H9 (cell line): ENCODE data around the gene DCAF7. TPM values are rescaled to one million over a fixed set of nuclear protein-coding genes. Genes with fewer than 3 reads are reported as not detected.

Experiments used
- DNase-seq: peaks from one replicate; pipeline ENCODE4 v3.0.0-alpha.2; 2017
- H2AFZ ChIP-seq: one replicate; pipeline ENCODE4 v1.6.1; 2013; ENCODE audit warnings: mild to moderate bottlenecking, low read length, control low read depth, moderate library complexity
- H2AK5ac ChIP-seq: 2 replicates; pipeline ENCODE4 v1.6.1; 2013; ENCODE audit warnings: low read length, control low read depth, mixed read lengths; ENCODE audit not compliant: insufficient read length
- H2BK120ac ChIP-seq: one replicate; pipeline ENCODE4 v1.6.1; 2013; ENCODE audit warnings: low read depth, mild to moderate bottlenecking, low read length, control low read depth, inconsistent platforms; ENCODE audit not compliant: poor library complexity, severe bottlenecking
- H2BK12ac ChIP-seq: 2 replicates; pipeline ENCODE4 v1.6.1; 2013; ENCODE audit warnings: low read length, control low read depth, mixed read lengths, low read depth; ENCODE audit not compliant: insufficient read length
- H2BK15ac ChIP-seq: 2 replicates; pipeline ENCODE4 v1.6.1; 2013; ENCODE audit warnings: low read depth, low read length, control low read depth
- H2BK20ac ChIP-seq: one replicate; pipeline ENCODE4 v1.6.1; 2013; ENCODE audit warnings: low read depth, mild to moderate bottlenecking, low read length, control low read depth, inconsistent platforms; ENCODE audit not compliant: poor library complexity, severe bottlenecking
- H2BK5ac ChIP-seq: 2 replicates; pipeline ENCODE4 v1.6.1; 2013; ENCODE audit warnings: low read length, control low read depth, mixed read lengths; ENCODE audit not compliant: insufficient read length
- H3K14ac ChIP-seq: 2 replicates; pipeline ENCODE4 v1.6.1; 2013; ENCODE audit warnings: low read length, control low read depth; ENCODE audit not compliant: insufficient read depth
- H3K18ac ChIP-seq: 2 replicates; pipeline ENCODE4 v1.6.1; 2013; ENCODE audit warnings: low read depth, mild to moderate bottlenecking, mixed read lengths, low read length, control low read depth; ENCODE audit not compliant: insufficient read length
- H3K23ac ChIP-seq: 2 replicates; pipeline ENCODE4 v1.6.1; 2013; ENCODE audit warnings: low read length, control low read depth, mixed read lengths, low read depth; ENCODE audit not compliant: insufficient read length
- H3K23me2 ChIP-seq: 2 replicates; pipeline ENCODE4 v1.6.1; 2013; ENCODE audit warnings: low read depth, mild to moderate bottlenecking, mixed read lengths, low read length, control low read depth; ENCODE audit not compliant: insufficient read length, poor library complexity, severe bottlenecking
- H3K27ac ChIP-seq: 2 replicates; pipeline ENCODE4 v1.5.1; 2013; ENCODE audit warnings: low read length, control low read depth, mixed read lengths, low read depth; ENCODE audit not compliant: insufficient read length
- H3K27me3 ChIP-seq: 2 replicates; pipeline ENCODE4 v1.6.1; 2013; ENCODE audit warnings: low read length, control low read depth, inconsistent platforms; ENCODE audit not compliant: insufficient read depth
- H3K4ac ChIP-seq: 2 replicates; pipeline ENCODE4 v1.6.1; 2013; ENCODE audit warnings: low read depth, mild to moderate bottlenecking, control low read depth, inconsistent platforms, low read length, moderate library complexity
- H3K4me1 ChIP-seq: 2 replicates; pipeline ENCODE4 v1.6.1; 2013; ENCODE audit warnings: low read length, control low read depth, inconsistent platforms; ENCODE audit not compliant: insufficient read depth
- H3K4me2 ChIP-seq: 2 replicates; pipeline ENCODE4 v1.6.1; 2013; ENCODE audit warnings: low read length, control low read depth, mixed read lengths; ENCODE audit not compliant: insufficient read length, insufficient read depth
- H3K56ac ChIP-seq: 2 replicates; pipeline ENCODE4 v1.6.1; 2013; ENCODE audit warnings: low read depth, mild to moderate bottlenecking, mixed read lengths, low read length, control low read depth; ENCODE audit not compliant: insufficient read length
- H3K79me1 ChIP-seq: 2 replicates; pipeline ENCODE4 v1.6.1; 2013; ENCODE audit warnings: low read depth, mild to moderate bottlenecking, moderate library complexity, low read length, control low read depth, inconsistent platforms; ENCODE audit not compliant: insufficient read depth, poor library complexity, severe bottlenecking
- H3K79me2 ChIP-seq: 2 replicates; pipeline ENCODE4 v1.6.1; 2013; ENCODE audit warnings: low read length, control low read depth, inconsistent platforms; ENCODE audit not compliant: insufficient read depth
- H3K9ac ChIP-seq: 2 replicates; pipeline ENCODE4 v1.6.1; 2013; ENCODE audit warnings: low read length, control low read depth, mixed read lengths; ENCODE audit not compliant: insufficient read length; ENCODE audit errors: extremely low read depth
- H3K9me3 ChIP-seq: one replicate; pipeline ENCODE4 v1.6.1; 2013; ENCODE audit warnings: low read depth, low read length, inconsistent platforms; ENCODE audit not compliant: control insufficient read depth
- H3T11ph ChIP-seq: one replicate; pipeline ENCODE4 v1.6.1; 2013; ENCODE audit warnings: mild to moderate bottlenecking, low read length, control low read depth, inconsistent platforms
- H4K20me1 ChIP-seq: one replicate; pipeline ENCODE4 v1.6.1; 2013; ENCODE audit not compliant: control insufficient read depth, insufficient read length, insufficient read depth
- H4K5ac ChIP-seq: 2 replicates; pipeline ENCODE4 v1.6.1; 2013; ENCODE audit warnings: low read depth, mild to moderate bottlenecking, mixed read lengths, low read length, control low read depth; ENCODE audit not compliant: insufficient read length
- H4K8ac ChIP-seq: replicated peaks from 2 replicates; pipeline ENCODE4 v1.6.1; 2013; ENCODE audit warnings: low read length, control low read depth, mixed read lengths, low read depth; ENCODE audit not compliant: insufficient read length
- H4K91ac ChIP-seq: 2 replicates; pipeline ENCODE4 v1.6.1; 2013; ENCODE audit warnings: low read depth, mild to moderate bottlenecking, moderate library complexity, mixed read lengths, low read length, control low read depth; ENCODE audit not compliant: insufficient read length
- H3K27ac Mint-ChIP-seq, 3 experiments: 2 replicates in 2 of 3; 3 replicates in 1 of 3; pipeline ENCODE4 v1.8.0; 2020 to 2021; ENCODE audit warnings: mixed read lengths in 3 of 3, mild to moderate bottlenecking in 1 of 3, moderate library complexity in 1 of 3
- H3K27me3 Mint-ChIP-seq: 2 replicates; pipeline ENCODE4 v1.8.0; 2021; ENCODE audit warnings: low read depth, mild to moderate bottlenecking, moderate library complexity, mixed read lengths
- H3K36me3 Mint-ChIP-seq, 3 experiments: 2 replicates in 2 of 3; 3 replicates in 1 of 3; pipeline ENCODE4 v1.8.0; 2020 to 2021; ENCODE audit warnings: low read depth in 3 of 3, mixed read lengths in 3 of 3; ENCODE audit not compliant: insufficient read depth in 1 of 3
- H3K4me1 Mint-ChIP-seq, 2 experiments: 2 replicates each; pipeline ENCODE4 v1.8.0; 2020; ENCODE audit warnings: mixed read lengths in 2 of 2
- H3K4me3 Mint-ChIP-seq, 2 experiments: 2 replicates in 1 of 2; 3 replicates in 1 of 2; pipeline ENCODE4 v1.8.0; 2020 to 2021; ENCODE audit warnings: mild to moderate bottlenecking in 2 of 2, mixed read lengths in 2 of 2, moderate library complexity in 1 of 2
- H3K9me3 Mint-ChIP-seq, 2 experiments: 2 replicates in 1 of 2; 3 replicates in 1 of 2; pipeline ENCODE4 v1.8.0; 2020; ENCODE audit warnings: mild to moderate bottlenecking in 2 of 2, mixed read lengths in 2 of 2, moderate library complexity in 1 of 2
- WGBS: extraction: QIAGEN DNeasy Blood & Tissue Kit; methylation state at CpG from one replicate; pipeline ENCODE4 v1.1.7; 2013; ENCODE audit warnings: missing lambda C conversion rate, low lambda C conversion rate, mixed read lengths; ENCODE audit not compliant: insufficient read length; ENCODE audit errors: extremely low coverage; 5-methylcytosine and 5-hydroxymethylcytosine counted together
- total RNA-seq: library from RNA; stranded (reverse); gene quantifications from 2 replicates; pipeline ENCODE4 v1.2.1, GENCODE V29; 2021
- TF ChIP-seq, protein P1 (sequence below): fragments of 200-600 bp; sonication (generic); conservative IDR thresholded peaks from 3 replicates; pipeline ENCODE4 v1.8.0; 2021; ENCODE audit warnings: antibody characterized with exemption, mild to moderate bottlenecking

Gene DCAF7
- total RNA-seq, 1 experiment from 2014 or later, result 86.2 TPM

DNA sequence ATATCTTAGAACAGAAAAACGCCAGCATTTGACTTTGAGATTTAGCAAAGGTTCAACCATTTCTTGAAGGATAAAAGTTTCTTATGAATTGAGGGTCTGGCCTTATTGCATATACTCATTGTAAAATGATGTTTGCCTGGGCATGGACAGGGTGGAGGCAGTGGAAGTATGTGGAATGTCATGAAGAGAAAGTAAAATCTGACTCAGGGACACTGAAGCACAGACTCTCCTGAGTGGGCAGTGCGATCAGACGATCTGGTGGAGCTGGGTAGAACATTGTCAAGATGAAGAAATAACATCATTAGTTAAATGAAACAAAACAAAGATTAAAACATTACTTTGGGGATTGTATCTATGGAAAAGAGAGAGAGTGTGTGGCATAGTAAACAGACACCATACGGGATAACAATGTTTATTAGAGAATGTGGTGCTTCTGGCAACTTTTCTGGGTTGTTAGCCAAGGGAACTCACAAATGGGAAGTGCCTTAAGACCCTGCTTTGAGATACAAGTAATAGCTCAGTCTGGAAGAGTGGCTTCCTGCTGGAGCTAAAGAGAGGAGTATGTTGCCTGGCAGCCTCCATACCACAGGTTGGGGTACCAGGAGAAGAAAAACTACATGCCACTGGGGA lies 76.4 kb downstream of the DCAF7 start:
- WGBS, result no CpG with 5 or more reads among the region's 4 CpGs
- Histone ChIP-seq H3K23me2 (peaks cover 2% of the 10 kb centered on the region), H2AK5ac (no peak overlapping the region), H3K18ac (no peak overlapping the region), H2BK15ac (no peak overlapping the region), H2BK120ac (no peak overlapping the region), H3K27me3 (no peaks in the 10 kb centered on the region), H3K9ac (no peak overlapping the region), H4K8ac (no peak overlapping the region), H2AFZ (no peak overlapping the region), H3K27ac (no peak overlapping the region), H2BK20ac (no peak overlapping the region), H3K14ac (no peak overlapping the region), H4K5ac (no peak overlapping the region), H3K23ac (no peak overlapping the region), H3K79me2 (peaks cover 3% of the 10 kb centered on the region; the same call in 1 of the 2 replicates), H2BK5ac (no peak overlapping the region), H3K79me1 (peaks cover 2% of the 10 kb centered on the region), H2BK12ac (no peak overlapping the region), H3K56ac (no peak overlapping the region), H3T11ph (no peak overlapping the region), H4K91ac (no peak overlapping the region), H3K9me3 (no peaks in the 10 kb centered on the region), H3K4me1 (peaks cover 7% of the 10 kb centered on the region; the same call in 1 of the 2 replicates), H4K20me1 (no peaks in the 10 kb centered on the region), H3K4ac (no peak overlapping the region), H3K4me2 (no peak overlapping the region)
- Mint-ChIP-seq H3K36me3 (no peaks in the 10 kb centered on the region; a peak in 1 of 7 replicates), H3K9me3 (peaks cover 0 to 3% of the 10 kb centered on the region in 2 experiments; a peak in 1 of 5 replicates), H3K4me3 (no peak overlapping the region), H3K27me3 (peaks cover 1% of the 10 kb centered on the region; the same call in 1 of the 2 replicates), H3K27ac (no peak overlapping the region; a peak in 1 of 7 replicates), H3K4me1 (peaks cover 35 to 37% of the 10 kb centered on the region in 2 experiments)
- TF ChIP-seq, protein P1, sequence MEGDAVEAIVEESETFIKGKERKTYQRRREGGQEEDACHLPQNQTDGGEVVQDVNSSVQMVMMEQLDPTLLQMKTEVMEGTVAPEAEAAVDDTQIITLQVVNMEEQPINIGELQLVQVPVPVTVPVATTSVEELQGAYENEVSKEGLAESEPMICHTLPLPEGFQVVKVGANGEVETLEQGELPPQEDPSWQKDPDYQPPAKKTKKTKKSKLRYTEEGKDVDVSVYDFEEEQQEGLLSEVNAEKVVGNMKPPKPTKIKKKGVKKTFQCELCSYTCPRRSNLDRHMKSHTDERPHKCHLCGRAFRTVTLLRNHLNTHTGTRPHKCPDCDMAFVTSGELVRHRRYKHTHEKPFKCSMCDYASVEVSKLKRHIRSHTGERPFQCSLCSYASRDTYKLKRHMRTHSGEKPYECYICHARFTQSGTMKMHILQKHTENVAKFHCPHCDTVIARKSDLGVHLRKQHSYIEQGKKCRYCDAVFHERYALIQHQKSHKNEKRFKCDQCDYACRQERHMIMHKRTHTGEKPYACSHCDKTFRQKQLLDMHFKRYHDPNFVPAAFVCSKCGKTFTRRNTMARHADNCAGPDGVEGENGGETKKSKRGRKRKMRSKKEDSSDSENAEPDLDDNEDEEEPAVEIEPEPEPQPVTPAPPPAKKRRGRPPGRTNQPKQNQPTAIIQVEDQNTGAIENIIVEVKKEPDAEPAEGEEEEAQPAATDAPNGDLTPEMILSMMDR, result no peak
- no peak for DNase-seq
